WERI-Rb-1 (cell line): ENCODE measurements around the gene YPEL2.

Experiments used
- DNase-seq: peaks from one replicate; pipeline ENCODE4 v3.0.0-alpha.2; 2020
- H3K27ac ChIP-seq: fragments of 250-450 bp; sonication (Bioruptor Pico); 2 replicates; pipeline ENCODE4 v1.5.1; 2020; ENCODE audit warnings: mild to moderate bottlenecking, moderate library complexity
- H3K27me3 ChIP-seq: fragments of 250-450 bp; sonication (Bioruptor Pico); 2 replicates; pipeline ENCODE4 v1.5.1; 2021; ENCODE audit warnings: mild to moderate bottlenecking, low read depth, moderate library complexity; ENCODE audit not compliant: insufficient read depth, severe bottlenecking
- H3K36me3 ChIP-seq: fragments of 250-450 bp; sonication (Bioruptor Pico); 2 replicates; pipeline ENCODE4 v1.5.1; 2020; ENCODE audit warnings: mild to moderate bottlenecking, moderate library complexity
- H3K4me3 ChIP-seq: 2 replicates; pipeline ENCODE4 v1.5.1; 2011; ENCODE audit warnings: low read depth, mild to moderate bottlenecking, control low read depth, low read length
- H3K9me3 ChIP-seq: fragments of 250-450 bp; sonication (Bioruptor Pico); 2 replicates; pipeline ENCODE4 v1.5.1; 2021; ENCODE audit warnings: mild to moderate bottlenecking, moderate library complexity; ENCODE audit not compliant: severe bottlenecking
- CTCF ChIP-seq: IDR thresholded peaks from 2 replicates; pipeline ENCODE4 v1.5.1; 2011; ENCODE audit warnings: low read depth, mild to moderate bottlenecking, control low read depth, inconsistent platforms, low read length

The YPEL2 gene

GRCh38 chr17:59399914-59400313 lies 68.5 kb downstream of the YPEL2 start:
- H3K27ac ChIP-seq = no peak overlapping the region

GRCh38 chr17:59400858-59401257 lies 69.4 kb downstream of the YPEL2 start:
- Histone ChIP-seq H3K9me3 (no peaks in the 10 kb centered on the region), H3K27me3 (no peaks in the 10 kb centered on the region), H3K36me3 (peaks cover 5% of the 10 kb centered on the region; the same call in 1 of the 2 replicates), H3K4me3 (no peak overlapping the region), H3K27ac (no peak overlapping the region)
- no peak for DNase-seq
- no peak for TF ChIP-seq CTCF

More at GRCh38 chr17:59399914-59400313, 68.5 kb downstream of the YPEL2 start:
- TF ChIP-seq CTCF = no peak
- Histone ChIP-seq H3K27me3 (no peaks in the 10 kb centered on the region), H3K4me3 (no peak overlapping the region), H3K36me3 (peaks cover 5% of the 10 kb centered on the region; the same call in 1 of the 2 replicates), H3K9me3 (peaks cover 7% of the 10 kb centered on the region)
- no peak for DNase-seq

DNA sequence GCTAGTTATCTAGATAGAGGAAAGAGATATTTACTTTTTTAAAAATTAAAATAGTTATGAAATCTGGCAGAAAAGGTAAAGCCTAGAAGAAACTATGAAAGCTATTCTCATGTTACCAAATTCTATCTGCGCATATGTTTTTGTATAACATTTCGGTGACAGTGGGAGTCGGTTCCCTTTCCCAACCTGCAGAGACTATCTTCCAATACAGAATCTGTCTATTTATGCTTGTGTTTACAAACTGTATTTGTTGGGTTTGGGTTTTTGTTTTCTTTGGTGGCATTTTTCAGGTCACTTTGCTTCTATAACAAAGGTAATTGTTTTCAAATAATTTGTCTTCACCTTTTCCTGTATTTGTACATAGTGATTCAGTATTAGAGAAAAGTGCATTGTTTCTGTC lies 69.8 kb downstream of the YPEL2 start:
- Histone ChIP-seq H3K36me3 (peaks cover 5% of the 10 kb centered on the region; the same call in 1 of the 2 replicates), H3K9me3 (no peaks in the 10 kb centered on the region), H3K4me3 (no peak overlapping the region), H3K27me3 (no peaks in the 10 kb centered on the region), H3K27ac (no peak overlapping the region)
- no peak for TF ChIP-seq CTCF
- no peak for DNase-seq

DNA sequence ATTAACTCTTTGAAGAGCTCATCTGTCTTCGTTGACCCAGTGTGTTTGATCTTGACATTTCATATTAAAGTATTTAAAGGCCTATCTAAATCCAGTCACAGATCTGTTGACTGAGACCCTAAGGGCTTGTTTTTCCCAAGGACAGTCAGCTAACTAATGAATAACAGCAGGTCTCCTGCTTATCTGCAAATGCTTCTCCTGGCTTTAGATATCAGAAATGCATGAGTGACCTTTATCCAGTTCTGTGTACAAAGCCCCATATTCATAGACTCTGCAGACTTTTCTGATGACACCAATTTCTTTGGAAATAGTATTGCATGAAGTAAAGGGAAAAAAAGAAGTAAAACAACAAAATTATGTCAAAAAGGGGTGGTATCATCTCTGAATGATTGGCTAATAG lies 70.3 kb downstream of the YPEL2 start:
- Histone ChIP-seq H3K27ac (peak overlapping the region; percentile 10; the same call in 1 of the 2 replicates), H3K36me3 (peaks cover 5% of the 10 kb centered on the region; the same call in 1 of the 2 replicates), H3K4me3 (no peak overlapping the region), H3K27me3 (no peaks in the 10 kb centered on the region), H3K9me3 (no peaks in the 10 kb centered on the region)
- no peak for TF ChIP-seq CTCF
- DNase-seq = no peak

DNA sequence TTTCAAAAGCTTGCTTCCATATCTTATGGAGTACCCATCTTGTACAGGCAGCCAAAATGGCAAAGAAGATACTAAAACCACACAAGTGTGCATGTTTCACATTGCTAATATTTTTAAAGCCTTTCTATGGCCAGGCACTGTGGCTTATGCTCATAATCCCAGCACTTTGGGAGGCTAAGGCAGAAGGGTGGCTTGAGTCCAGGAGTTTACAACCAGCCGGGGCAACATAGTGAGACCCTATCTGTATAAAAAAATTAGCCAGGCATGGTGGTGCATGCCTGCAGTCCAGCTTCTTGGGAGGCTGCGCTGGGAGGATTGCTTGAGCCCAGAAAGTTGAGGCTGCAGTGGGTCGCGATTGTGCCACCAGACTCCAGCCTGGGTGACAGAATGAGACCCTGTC lies 71.3 kb downstream of the YPEL2 start:
- Histone ChIP-seq H3K27me3 (no peaks in the 10 kb centered on the region), H3K36me3 (no peaks in the 10 kb centered on the region), H3K9me3 (no peaks in the 10 kb centered on the region), H3K27ac (no peak overlapping the region), H3K4me3 (no peak overlapping the region)
- DNase-seq = no peak
- no peak for TF ChIP-seq CTCF

GRCh38 chr17:59404471-59404870 lies 73.0 kb downstream of the YPEL2 start:
- no peaks in the 10 kb centered on the region for H3K27me3 ChIP-seq
- no peak for TF ChIP-seq CTCF
- H3K27ac ChIP-seq = no peak overlapping the region
- H3K9me3 ChIP-seq = no peaks in the 10 kb centered on the region
- H3K4me3 ChIP-seq = no peak overlapping the region
- DNase-seq = no peak
- no peaks in the 10 kb centered on the region for H3K36me3 ChIP-seq
